Effector CD8-positive, alpha-beta T cell (primary cell): Measurements from ENCODE around the gene P2RY13.

ENCODE experiments used
- DNase-seq: peaks from one replicate; lab custom pipeline; 2025; lab: John Stamatoyannopoulos, UW
- total RNA-seq, 4 experiments: gene quantifications; one replicate each; lab custom pipeline; 2026; lab: John Stamatoyannopoulos, UW

The P2RY13 gene
- total RNA-seq: 0 reads per million in 4 experiments

GRCh38 chr3:151329363-151329762 lies at the start of gene P2RY13:
P2RY13 (minus strand) TSS chr3:151329549; CDS start chr3:151329528, 21 bp downstream.
- DNase-seq: no peak

GRCh38 chr3:151377768-151378385 lies 48.5 kb upstream of the P2RY13 start:
- no peak for DNase-seq

GRCh38 chr3:151372063-151372820 lies 42.9 kb upstream of the P2RY13 start:
- DNase-seq: no peak

- DNase-seq: no peak
Observed at GRCh38 chr3:151371526-151371925, 42.2 kb upstream of the P2RY13 start.

- DNase-seq: no peak
Observed at GRCh38 chr3:151367448-151367847, 38.1 kb upstream of the P2RY13 start.

GRCh38 chr3:151366993-151367392 lies 37.6 kb upstream of the P2RY13 start:
- no peak for DNase-seq

- no peak for DNase-seq
Observed at GRCh38 chr3:151362751-151363174, 33.4 kb upstream of the P2RY13 start.

GRCh38 chr3:151357463-151357850 lies 28.1 kb upstream of the P2RY13 start:
- no peak for DNase-seq

GRCh38 chr3:151356794-151357462 lies 27.6 kb upstream of the P2RY13 start:
- no peak for DNase-seq

GRCh38 chr3:151351648-151352047 lies 22.3 kb upstream of the P2RY13 start:
- DNase-seq: no peak

GRCh38 chr3:151351219-151351618 lies 21.9 kb upstream of the P2RY13 start:
- DNase-seq: no peak

- no peak for DNase-seq
Observed at GRCh38 chr3:151350656-151351055, 21.3 kb upstream of the P2RY13 start.

- DNase-seq: no peak
Observed at GRCh38 chr3:151347432-151347831, 18.1 kb upstream of the P2RY13 start.

GRCh38 chr3:151346292-151346691 lies 16.9 kb upstream of the P2RY13 start:
- no peak for DNase-seq

GRCh38 chr3:151345859-151346258 lies 16.5 kb upstream of the P2RY13 start:
- DNase-seq: no peak

- DNase-seq: no peak
Observed at GRCh38 chr3:151331696-151332095, 2.3 kb upstream of the P2RY13 start.

GRCh38 chr3:151330899-151331298 lies 1.6 kb upstream of the P2RY13 start:
- DNase-seq: no peak

- no peak for DNase-seq
Observed at GRCh38 chr3:151330379-151330778, 1.0 kb upstream of the P2RY13 start.

- no peak for DNase-seq
Observed at GRCh38 chr3:151328298-151328995, 902 bp downstream of the P2RY13 start.

- DNase-seq: no peak
Observed at GRCh38 chr3:151327571-151328198, 1.7 kb downstream of the P2RY13 start.

- DNase-seq: no peak
Observed at GRCh38 chr3:151322511-151322910, 6.8 kb downstream of the P2RY13 start.

- DNase-seq: no peak
Observed at GRCh38 chr3:151321526-151321925, 7.8 kb downstream of the P2RY13 start.
